DMS153 treated with DMSO at 0.1 percent for 48 hours (cell line): ENCODE measurements around the gene TEAD2.

Experiments used
- DNase-seq: peaks from one replicate; lab custom pipeline; 2025; ENCODE audit not compliant: unreplicated experiment; lab: John Stamatoyannopoulos, UW

The TEAD2 gene

DNA sequence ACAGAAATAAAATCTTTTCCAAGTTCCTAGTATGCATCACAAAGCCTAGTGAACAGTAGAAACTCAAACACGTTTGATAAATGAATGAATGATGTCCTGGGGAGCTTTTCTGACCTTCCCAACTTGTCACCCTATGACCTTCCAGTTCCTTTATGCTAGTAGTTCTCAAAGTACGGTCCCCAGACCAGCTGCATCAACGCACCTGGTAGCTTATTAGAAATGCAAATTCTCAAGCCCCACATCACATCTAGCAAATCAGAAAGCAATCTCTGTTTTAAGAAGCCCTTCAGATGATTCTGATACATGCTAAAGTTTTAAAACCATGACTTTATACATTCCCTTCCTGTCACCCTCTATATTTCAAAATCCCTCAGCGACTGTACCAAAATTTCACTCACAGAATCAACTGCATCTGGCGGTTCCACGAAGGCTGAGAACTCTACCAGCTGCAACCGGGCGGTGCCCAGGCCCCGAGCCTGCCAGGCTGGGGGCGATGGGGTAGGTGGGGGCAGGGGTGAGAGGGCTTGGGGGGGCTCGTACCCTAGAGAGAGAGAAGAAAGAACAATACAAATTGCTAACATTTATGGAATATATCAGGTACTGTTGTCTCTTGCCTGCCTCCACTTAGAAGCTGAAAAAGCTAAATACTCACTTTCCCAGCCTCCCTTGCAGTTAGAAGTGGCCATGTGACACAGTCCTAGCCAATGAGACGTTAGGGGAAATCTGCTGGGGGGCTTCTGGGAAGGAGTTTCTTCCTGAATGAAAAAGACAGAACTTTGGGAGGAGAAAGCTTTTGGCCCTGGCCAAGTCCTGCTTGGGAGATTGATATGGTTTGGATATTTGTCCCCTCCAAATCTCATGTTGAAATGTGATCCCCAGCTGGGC is 13.7 kb downstream of the TEAD2 start:
- DNase-seq, result no peak

DNA sequence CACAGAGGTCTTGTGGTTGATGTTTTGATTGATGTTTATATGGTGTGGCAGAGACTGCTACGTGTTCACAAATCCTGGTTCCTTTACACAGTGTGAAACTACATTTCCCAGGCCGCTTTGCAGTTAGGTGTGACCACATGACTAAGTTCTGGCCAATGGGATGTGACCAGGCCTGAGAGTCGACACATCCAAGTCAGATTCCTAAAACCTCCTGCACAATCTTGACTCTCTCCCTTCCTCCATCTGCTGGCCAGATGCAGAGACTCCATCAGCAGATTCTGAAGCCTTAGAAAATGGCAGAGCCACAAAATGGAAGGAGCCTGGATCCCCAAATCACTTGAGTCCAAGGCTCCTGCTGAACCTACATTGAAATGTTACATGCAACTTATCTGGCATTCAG is 14.4 kb downstream of the TEAD2 start:
- no peak for DNase-seq

DNA sequence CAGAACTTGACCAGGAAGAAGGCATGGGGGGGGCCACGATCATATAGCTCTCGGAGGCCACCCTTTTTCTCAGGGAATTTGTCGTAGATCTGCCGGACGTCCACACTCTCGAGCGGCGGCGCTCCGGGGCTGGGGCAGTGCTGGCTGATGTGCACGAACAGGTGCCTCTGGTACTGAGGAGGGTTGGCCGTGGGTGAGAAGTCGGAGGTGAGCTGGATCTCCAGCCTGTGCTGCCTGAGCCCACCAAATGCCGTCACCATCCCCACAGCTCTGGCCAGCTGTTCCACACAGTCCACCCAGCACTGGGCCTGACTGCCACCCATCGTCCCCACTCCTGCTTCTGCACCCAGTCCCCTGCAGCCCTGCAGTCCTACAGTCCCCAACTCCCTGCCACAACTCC is 15.0 kb downstream of the TEAD2 start:
- DNase-seq, result no peak

DNA sequence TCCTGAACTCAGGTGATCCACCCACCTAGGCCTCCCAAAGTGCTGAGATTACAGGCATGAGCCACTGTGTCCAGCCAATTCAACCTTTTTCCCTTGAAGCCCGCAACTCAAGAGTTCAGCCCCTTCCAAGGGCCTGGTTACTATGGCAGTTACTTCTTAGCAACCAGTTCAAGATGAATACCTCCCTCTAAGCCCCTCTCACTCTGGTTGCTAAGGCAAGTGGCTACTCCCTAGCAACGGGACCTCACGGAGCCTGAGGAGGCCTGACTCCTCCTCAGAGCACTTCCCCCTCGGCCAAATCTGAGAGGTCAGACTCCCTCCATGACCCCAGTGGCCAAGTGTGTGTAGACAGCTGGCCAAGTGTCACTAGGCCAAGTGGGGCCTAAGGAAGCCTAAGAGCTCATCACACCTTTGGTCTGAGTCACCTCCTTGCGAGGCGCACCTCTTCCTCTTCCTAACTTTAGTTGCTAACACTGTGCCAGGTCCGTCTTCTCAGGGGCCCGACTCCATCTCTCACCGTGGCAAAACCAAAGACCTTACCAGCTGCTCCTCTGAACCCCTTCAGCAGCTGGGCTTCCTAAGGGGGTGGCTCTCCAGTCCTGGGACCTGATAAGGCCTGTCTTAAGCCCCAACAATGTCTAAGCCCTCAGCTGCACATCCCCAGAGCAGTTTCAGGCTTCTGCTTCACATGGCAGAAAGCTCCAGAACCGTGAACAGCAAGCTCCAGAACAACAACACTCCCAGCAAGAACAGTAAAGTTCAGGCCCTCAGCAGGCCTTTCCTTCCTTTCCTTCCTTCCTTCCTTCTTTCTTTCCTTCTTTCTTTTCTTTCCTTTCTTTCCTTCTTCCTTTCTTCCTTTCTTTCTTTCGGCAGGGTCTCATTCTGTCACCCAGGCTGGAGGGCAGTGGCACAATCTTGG is 17.5 kb downstream of the TEAD2 start:
- DNase-seq, result no peak

DNA sequence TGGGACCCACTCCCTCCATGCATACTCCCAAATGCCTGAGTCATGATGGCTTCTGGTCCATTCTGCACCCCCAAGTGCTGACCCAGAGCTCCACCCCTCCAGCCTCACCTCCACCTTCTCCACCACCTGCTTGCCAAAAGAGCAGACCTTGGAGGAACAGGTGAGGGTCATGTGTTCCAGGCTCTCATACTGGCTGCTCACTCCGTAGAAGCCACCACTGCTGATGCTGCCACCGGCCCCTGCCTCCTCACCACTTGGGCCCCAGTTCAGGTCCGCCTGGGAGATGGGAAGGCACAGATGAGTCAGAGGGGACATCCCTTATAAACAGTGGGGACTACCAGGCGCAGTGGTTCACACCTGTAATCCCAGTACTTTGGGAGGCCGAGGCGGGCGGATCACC is 19.1 kb downstream of the TEAD2 start:
- no peak for DNase-seq

DNA sequence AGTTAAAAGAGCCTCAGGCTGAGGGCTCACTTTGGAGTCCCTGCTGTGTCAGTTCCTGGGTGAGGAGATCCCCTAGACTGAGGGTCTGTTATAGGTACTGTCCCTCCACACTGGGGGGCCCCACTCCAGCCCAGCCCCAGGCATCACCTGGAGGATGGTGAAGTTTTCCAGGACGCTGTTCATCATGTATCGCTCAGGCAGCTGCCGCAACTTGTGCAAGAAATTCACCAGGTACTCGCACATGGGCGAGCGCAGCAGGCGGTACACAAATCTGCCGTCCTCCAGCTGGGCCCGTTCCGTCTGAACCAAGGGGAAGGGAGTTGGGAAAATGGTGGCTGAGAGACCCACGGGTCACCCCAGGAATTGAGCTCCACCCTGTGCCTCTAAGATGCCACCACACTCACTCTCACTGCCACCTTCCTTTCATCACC is 19.9 kb downstream of the TEAD2 start:
- DNase-seq, result no peak

DNA sequence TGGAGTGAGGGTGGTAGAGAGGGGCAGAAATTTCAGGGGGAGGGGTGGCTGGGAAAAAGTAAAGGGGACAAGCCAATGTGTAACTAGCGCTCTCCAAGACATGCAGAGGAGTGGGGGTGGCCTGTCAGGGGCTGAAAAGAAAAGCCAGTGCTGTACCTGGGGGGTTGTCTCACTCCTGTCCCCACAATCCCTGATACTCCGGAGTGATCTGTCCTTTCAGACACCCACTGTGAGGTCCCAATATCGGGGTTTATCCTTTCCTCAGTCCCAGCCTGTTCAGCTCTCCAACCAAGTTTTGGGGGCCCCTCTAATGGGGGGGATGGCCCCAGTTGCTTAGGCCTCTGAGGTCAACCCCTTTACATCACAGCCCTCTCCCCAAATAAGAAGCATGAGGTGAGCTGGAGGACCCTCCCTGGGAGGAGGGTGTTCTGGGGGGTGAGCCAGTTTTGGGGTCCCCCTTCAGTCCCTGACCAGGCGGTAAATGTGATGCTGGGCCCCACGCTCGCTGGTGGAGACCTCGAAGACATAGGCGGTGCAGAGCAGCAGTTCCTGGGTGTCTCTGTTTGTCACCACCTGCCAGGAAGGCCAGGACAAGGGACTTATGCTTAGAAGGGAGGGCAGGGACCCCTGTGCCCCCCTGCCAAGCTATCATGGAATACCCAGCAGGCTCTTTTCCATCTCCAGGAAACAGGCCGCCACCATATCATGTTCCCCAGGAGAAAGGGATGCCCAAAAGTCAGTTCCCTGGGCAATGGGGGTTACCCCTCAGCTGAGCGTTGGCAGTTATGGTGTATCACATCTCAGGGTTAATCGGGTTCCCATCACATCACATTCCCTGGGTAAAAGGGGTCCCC is 21.1 kb downstream of the TEAD2 start:
- DNase-seq, result no peak

DNA sequence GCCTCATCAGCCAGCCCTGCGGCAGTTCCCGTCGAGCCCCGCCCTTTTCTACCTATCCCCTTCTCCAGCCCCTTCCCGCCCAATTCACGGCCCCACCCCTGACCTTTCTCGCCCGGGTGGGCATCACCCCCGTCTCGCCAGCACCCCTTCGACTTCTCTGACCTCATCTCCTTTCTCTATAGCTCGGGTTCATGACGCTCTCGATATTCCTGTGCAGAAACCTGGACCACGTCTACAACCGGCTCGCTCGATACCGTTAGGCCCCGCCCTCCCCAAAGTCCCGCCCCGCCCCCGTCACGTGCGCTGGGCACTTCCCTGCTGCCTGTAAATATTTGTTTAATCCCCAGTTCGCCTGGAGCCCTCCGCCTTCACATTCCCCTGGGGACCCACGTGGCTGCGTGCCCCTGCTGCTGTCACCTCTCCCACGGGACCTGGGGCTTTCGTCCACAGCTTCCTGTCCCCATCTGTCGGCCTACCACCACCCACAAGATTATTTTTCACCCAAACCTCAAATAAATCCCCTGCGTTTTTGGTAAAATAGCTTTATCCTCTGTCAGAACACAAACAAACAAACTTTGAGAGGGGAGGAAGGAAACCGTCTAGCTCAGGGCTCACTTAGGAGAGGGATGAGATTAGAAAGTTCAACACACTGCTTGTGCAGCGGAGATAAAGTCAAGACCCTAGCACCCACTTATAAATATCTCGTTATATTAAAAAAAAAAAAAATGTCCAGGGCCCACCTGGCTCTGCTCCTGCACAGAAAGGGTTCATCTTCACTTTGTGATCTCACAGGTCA is 21.9 kb downstream of the TEAD2 start:
- peak; percentile 87 for DNase-seq

DNA sequence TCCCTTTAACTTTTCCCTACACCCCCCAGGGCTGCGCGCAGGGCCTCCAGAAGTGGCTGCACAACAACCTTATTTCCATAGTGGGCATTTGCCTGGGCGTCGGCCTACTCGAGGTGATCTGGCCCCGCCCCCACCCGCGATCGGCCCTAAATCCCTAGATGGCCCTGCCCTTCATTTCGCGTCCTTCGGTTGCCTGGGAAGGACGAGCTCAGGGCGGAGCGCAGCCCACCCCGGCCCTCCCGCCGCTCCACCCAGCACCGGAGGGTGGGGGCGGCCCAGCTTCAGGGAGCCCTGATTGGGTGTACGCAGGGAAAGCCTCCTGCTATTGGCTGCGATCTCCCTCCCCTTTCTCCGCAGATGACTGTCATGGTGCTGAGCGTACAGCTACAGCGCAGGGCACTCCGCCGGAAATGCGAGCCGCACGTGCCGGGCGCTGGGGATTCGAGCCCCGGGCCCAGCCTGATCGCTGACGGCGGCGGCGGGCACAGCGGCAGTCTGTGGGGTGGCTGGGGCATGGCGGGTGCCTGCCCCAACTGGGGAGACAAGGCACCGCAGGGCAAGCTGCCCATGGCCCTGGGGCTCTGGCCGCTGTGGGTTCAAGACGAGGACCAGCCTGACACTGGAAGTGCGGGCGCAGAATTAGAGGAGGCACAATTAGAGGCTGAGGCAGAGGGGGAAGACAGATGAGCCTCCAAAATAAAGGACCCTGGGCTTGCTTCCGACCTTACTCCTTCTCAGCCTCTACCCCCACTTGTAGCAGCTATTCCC is 22.7 kb downstream of the TEAD2 start:
- peak; percentile 94 for DNase-seq

DNA sequence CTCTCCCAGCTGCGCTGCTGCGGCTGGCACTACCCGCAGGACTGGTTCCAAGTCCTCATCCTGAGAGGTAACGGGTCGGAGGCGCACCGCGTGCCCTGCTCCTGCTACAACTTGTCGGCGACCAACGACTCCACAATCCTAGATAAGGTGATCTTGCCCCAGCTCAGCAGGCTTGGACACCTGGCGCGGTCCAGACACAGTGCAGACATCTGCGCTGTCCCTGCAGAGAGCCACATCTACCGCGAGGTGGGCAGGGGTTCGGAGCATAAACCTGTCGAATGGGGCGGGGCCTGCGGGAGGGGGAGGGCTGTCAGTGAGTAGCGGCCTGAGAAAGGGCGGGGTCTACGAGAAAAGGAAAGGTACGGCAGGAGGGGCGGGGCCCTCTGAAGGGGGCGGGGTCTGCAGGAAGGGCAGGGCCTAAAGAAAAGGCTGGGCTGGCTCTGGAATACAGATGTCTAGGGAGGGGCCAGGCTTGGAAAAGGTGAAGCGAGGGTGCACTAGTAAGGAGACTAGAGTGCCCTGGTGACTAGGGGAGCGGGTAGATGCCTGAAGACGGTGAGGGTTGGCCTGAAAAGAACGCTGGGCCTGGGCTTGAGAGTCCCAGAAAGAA is 23.4 kb downstream of the TEAD2 start:
- peak; percentile 84 for DNase-seq

DNA sequence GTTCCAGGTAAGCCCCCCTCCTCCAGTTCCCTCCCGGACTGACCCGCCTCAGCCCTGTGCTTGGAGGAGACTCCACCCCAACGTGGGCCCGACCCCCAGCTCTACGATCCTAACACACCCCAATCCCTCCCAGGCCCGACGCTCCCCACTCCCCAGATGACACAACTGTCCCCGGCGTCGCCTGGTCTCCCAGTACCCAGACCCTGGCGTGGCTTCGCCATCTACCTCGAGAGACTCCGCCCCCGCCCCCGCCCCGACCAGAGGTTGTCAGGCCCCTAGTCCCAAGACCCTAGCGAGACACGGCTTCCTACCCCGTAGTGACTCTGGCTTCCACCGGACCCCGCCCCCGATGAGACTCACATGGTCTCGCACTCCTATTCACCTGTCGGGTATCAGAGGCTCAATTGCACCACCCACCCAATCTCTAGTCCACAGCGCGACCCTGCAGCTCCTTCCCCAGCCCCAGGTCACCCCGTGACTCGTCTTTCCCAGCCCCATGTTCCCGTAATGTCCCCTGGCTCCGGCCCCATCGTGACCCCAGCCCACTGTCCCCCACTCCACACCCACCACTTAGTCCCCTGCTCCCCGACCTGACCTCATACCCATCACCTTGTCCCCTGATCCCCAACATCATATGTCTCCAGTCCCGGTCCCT is 24.1 kb downstream of the TEAD2 start:
- no peak for DNase-seq

DNA sequence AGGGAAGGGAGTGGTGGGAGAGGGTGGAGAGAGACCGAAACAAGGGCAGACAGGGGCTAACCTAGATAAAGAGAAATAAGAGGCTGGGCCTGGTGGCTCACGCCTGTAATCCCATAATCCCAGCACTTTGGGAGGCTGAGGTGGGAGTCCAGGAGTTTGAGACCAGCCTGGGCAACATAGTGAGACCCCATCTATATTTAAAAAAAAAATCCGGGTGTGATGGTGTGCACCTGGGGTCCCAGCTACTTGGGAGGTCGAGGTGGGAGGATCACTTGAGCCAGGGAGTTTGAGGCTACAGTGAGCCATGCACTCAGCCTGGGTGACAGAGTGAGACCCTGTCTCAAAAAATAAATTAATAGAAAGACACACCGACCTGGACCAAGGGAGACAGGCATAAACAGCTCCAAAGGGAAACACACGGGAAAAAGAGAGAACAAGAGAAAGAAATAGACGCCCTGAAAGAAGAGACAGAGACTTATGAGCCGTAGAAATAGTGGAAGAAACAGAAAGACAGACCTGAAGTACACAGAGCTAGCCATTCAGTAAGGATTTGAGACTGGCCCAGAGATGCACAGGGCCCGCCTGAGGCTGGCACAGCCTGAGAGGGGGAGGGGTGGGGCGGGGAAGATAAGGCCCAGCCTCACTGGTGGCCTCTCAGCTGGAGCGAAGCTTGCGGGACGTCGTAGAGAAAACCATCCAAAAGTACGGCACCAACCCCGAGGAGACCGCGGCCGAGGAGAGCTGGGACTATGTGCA is 24.8 kb downstream of the TEAD2 start:
- DNase-seq, result no peak

DNA sequence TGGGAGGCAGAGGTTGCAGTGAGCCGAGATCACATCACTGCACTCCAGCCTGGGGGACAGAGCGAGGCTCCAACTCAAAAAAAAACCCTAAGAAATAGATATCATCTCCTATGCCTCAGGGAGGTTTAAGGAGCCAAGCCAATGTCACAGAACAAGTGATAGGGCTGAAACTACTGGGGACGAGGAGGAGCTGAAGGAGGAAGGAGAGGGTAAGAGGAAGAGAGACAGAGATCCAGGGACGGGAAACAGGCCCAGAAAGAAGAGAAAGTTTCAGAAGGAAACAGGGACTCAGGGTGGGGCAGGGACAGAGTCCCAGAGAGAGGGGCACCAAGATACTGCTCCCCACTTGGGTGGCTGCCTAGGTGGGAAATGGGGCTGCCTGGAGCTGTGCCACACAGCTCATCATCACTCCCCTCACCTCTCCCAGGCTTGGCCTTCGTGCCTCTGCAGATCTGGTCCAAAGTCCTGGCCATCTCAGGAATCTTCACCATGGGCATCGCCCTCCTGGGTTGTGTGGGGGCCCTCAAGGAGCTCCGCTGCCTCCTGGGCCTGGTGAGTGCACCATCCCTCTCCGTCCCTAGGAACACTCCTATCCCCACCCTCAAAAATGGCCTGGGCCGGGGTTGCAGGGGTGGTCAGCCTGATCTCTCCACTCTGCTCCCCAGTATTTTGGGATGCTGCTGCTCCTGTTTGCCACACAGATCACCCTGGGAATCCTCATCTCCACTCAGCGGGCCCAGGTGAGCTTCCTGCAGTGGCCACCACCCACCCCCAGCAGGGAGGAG is 25.5 kb downstream of the TEAD2 start:
- no peak for DNase-seq

DNA sequence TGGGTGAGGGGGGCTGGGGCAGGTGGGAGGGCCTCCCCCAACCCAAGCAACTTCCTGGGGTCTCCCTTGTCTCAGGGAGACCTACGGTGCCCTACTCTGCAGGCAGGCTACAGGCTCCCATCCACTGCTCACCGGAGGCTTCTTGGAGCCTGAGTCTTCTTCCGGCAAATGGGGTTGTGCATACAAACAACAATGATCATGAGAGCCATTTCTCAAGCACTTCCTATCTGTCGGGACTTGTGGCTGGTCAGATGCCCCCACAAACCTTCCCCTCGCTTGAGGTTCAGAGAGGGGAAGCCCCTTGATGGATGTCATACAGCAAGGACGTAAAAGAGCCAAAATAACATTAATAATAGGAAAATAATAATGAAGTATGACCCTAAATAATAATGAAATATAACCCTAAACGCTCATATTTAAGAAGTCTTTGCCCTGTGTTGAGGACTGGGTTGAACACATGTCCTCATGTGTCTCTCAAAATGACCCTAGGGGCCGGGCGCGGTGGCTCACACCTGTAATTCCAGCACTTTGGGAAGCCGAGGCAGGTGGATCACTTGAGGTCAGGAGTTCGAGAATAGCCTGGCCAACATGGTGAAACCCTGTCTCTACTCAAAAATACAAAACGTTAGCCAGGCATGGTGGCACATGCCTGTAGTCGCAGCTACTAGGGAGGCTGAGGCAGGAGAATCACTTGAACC is 26.3 kb downstream of the TEAD2 start:
- no peak for DNase-seq

DNA sequence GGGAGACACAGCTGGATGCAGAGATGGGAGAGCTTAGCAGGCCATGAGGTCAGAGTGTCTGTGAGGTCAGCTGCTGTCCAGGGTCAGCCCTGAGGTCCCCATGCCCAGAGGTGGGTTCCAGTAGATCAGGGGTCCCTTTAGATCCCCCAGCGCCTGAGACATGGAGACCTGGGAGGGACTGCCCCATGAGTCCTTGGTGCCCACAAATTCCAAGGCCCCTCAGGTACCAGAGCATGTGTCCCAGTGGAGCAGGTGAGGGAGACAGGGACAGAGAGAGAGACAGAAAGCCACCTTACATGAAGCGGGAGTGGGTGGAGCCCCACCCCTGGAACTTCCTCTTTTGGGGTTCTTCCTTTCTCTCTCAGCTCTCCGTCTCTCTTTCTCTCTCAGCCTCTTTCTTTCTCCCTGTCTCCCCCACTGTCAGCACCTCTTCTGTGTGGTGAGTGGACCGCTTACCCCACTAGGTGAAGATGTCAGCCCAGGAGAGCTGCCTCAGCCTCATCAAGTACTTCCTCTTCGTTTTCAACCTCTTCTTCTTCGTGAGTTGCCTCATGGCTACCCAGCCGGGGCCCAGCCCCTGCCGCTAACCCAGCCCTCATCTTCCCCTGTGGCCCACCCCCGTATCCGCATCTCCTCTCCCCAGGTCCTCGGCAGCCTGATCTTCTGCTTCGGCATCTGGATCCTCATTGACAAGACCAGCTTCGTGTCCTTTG is 27.0 kb downstream of the TEAD2 start, which contains the start of gene CD37:
CD37 (plus strand) TSS at position 336 of the 713 bp plus-strand sequence; CDS start at position 471, 135 bp downstream.
- DNase-seq, result no peak
